GM12801 (cell line): Measurements from ENCODE around the gene PRR33.

Source experiments
- CTCF ChIP-seq: IDR thresholded peaks from one replicate; pipeline ENCODE4 v1.5.1; 2011; ENCODE audit warnings: control low read depth; ENCODE audit not compliant: insufficient read length; ENCODE audit errors: extremely low read depth

PRR33 gene

GRCh38 chr11:1906611-1907423, 15.1 kb upstream of the PRR33 start:
- no peak for TF ChIP-seq CTCF

GRCh38 chr11:1906181-1906580, 14.5 kb upstream of the PRR33 start:
- no peak for TF ChIP-seq CTCF

- TF ChIP-seq CTCF = no peak
Measured at GRCh38 chr11:1899686-1900085, 8.0 kb upstream of the PRR33 start.

GRCh38 chr11:1899090-1899489, 7.4 kb upstream of the PRR33 start:
- no peak for TF ChIP-seq CTCF

- TF ChIP-seq CTCF = no peak
Measured at GRCh38 chr11:1896923-1897322, 5.2 kb upstream of the PRR33 start.

- TF ChIP-seq CTCF = no peak
Measured at GRCh38 chr11:1896468-1896867, 4.8 kb upstream of the PRR33 start.

GRCh38 chr11:1894759-1895158, 3.1 kb upstream of the PRR33 start:
- TF ChIP-seq CTCF = no peak
